Measurements from ENCODE around the gene ZNF576.
"Not testable (repeated sequence)": the region's sequence is repeated elsewhere in the genome, so short reads cannot be mapped to it uniquely, and the experiment has no call there.

- TF ChIP-seq MAX (IDR thresholded peaks at IDR 0.05; ENCODE audit: insufficient read depth, insufficient read length); POLR2A (IDR thresholded peaks at IDR 0.05; ENCODE audit: low read depth, low read length); EZH2 (IDR thresholded peaks at IDR 0.05; ENCODE audit: borderline replicate concordance, low read depth, low read length, severe bottlenecking); POLR2AphosphoS5 (IDR thresholded peaks at IDR 0.05; ENCODE audit: insufficient read depth, low read depth, low read length): not testable (repeated sequence)
- TF ChIP-seq, protein P1, sequence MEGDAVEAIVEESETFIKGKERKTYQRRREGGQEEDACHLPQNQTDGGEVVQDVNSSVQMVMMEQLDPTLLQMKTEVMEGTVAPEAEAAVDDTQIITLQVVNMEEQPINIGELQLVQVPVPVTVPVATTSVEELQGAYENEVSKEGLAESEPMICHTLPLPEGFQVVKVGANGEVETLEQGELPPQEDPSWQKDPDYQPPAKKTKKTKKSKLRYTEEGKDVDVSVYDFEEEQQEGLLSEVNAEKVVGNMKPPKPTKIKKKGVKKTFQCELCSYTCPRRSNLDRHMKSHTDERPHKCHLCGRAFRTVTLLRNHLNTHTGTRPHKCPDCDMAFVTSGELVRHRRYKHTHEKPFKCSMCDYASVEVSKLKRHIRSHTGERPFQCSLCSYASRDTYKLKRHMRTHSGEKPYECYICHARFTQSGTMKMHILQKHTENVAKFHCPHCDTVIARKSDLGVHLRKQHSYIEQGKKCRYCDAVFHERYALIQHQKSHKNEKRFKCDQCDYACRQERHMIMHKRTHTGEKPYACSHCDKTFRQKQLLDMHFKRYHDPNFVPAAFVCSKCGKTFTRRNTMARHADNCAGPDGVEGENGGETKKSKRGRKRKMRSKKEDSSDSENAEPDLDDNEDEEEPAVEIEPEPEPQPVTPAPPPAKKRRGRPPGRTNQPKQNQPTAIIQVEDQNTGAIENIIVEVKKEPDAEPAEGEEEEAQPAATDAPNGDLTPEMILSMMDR (IDR thresholded peaks at IDR 0.05; ENCODE audit: extremely low read depth in 1 of 2, insufficient read depth in 1 of 2, low read depth in 1 of 2, low read length in 2 of 2) = not testable (repeated sequence)
Observed at GRCh38 chr19:43547926-43548325, 48.5 kb upstream of the ZNF576 start.

Data from endothelial cell of umbilical vein (primary cell).